IMR-90 (cell line): ENCODE measurements around the gene EXOC2. TPM values are rescaled to one million over a fixed set of nuclear protein-coding genes. Genes with fewer than 3 reads are reported as not detected.

Source experiments
- ATAC-seq: fragments of 200-7000 bp; cut with Tn5 transposase; 2 replicates; pipeline ENCODE4 v1.9.1; 2020; ENCODE audit warnings: low read depth, mild to moderate bottlenecking, moderate library complexity
- BruUV-seq: library from RNA; stranded (reverse); fragments of 400-500 nt; replicated peaks from 2 replicates; lab custom pipeline; 2021; lab: Mats Ljungman, UMichigan
- CTCF ChIA-PET: fragments of 300-600 bp; formaldehyde crosslinking; extraction: SDS; loops from one replicate; lab custom pipeline; 2021; ENCODE audit warnings: antibody characterized with exemption; lab: Yijun Ruan, JAX
- POLR2A ChIA-PET: fragments of 300-600 bp; sonication (Branson Sonifier 250); formaldehyde crosslinking; loops from one replicate; lab custom pipeline; 2022; ENCODE audit warnings: antibody characterized with exemption; ENCODE audit not compliant: unreplicated experiment; lab: Charles Lee
- DNase-seq: peaks from one replicate; pipeline ENCODE4 v3.0.0; 2013
- H2AFZ ChIP-seq: replicated peaks from 2 replicates; pipeline ENCODE3; 2013; ENCODE audit warnings: low read length, mild to moderate bottlenecking; ENCODE audit not compliant: poor library complexity
- H2AK5ac ChIP-seq: 2 replicates; pipeline ENCODE4 v1.6.1; 2013; ENCODE audit warnings: low read depth, low read length, inconsistent platforms
- H2AK9ac ChIP-seq: replicated peaks from 2 replicates; pipeline ENCODE3; 2013; ENCODE audit warnings: mild to moderate bottlenecking, low read depth, low read length, moderate library complexity; ENCODE audit not compliant: poor library complexity
- H2BK120ac ChIP-seq: 2 replicates; pipeline ENCODE4 v1.6.1; 2013; ENCODE audit warnings: low read depth, low read length, inconsistent platforms
- H2BK15ac ChIP-seq: 3 replicates; pipeline ENCODE4 v1.6.1; 2013; ENCODE audit warnings: low read depth, low read length, inconsistent platforms
- H2BK20ac ChIP-seq: 2 replicates; pipeline ENCODE4 v1.6.1; 2013; ENCODE audit warnings: low read depth, mild to moderate bottlenecking, inconsistent platforms, low read length, moderate library complexity
- H2BK5ac ChIP-seq: 2 replicates; pipeline ENCODE4 v1.6.1; 2013; ENCODE audit warnings: mild to moderate bottlenecking, low read depth, low read length, inconsistent platforms; ENCODE audit not compliant: poor library complexity, severe bottlenecking
- H3K14ac ChIP-seq: replicated peaks from 2 replicates; pipeline ENCODE4 v1.6.1; 2013; ENCODE audit warnings: low read depth, low read length, inconsistent platforms
- H3K18ac ChIP-seq: 2 replicates; pipeline ENCODE4 v1.6.1; 2013; ENCODE audit warnings: low read depth, low read length, control low read depth
- H3K23ac ChIP-seq: 2 replicates; pipeline ENCODE4 v1.6.1; 2013; ENCODE audit warnings: low read depth, low read length, inconsistent platforms
- H3K27ac ChIP-seq: 2 replicates; pipeline ENCODE4 v1.5.1; 2013; ENCODE audit warnings: mild to moderate bottlenecking, control low read depth, low read length; ENCODE audit not compliant: insufficient read depth
- H3K27me3 ChIP-seq: 2 replicates; pipeline ENCODE4 v1.6.1; 2013; ENCODE audit warnings: low read length; ENCODE audit not compliant: control insufficient read depth, insufficient read depth
- H3K36me3 ChIP-seq: 2 replicates; pipeline ENCODE4 v1.6.1; 2013; ENCODE audit warnings: low read length, mixed read lengths; ENCODE audit not compliant: control insufficient read depth, insufficient read depth
- H3K4ac ChIP-seq: 2 replicates; pipeline ENCODE4 v1.6.1; 2013; ENCODE audit warnings: low read depth, low read length, inconsistent platforms
- H3K4me1 ChIP-seq: 2 replicates; pipeline ENCODE4 v1.6.1; 2013; ENCODE audit warnings: low read length, mixed read lengths; ENCODE audit not compliant: control insufficient read depth, insufficient read depth
- H3K4me2 ChIP-seq: 2 replicates; pipeline ENCODE4 v1.6.1; 2013; ENCODE audit warnings: low read depth, mild to moderate bottlenecking, control low read depth, low read length, moderate library complexity
- H3K4me3 ChIP-seq: 2 replicates; pipeline ENCODE4 v1.5.1; 2013; ENCODE audit warnings: low read depth, mild to moderate bottlenecking, control low read depth, low read length, moderate library complexity; ENCODE audit not compliant: insufficient read depth
- H3K56ac ChIP-seq: 2 replicates; pipeline ENCODE4 v1.6.1; 2013; ENCODE audit warnings: low read length, inconsistent platforms; ENCODE audit not compliant: insufficient read depth; ENCODE audit errors: extremely low read depth
- H3K79me1 ChIP-seq, 2 experiments: 2 replicates each; pipeline ENCODE4 v1.6.1; 2013; ENCODE audit warnings: low read length in 2 of 2, inconsistent platforms in 1 of 2, low read depth in 1 of 2
- H3K9ac ChIP-seq: 2 replicates; pipeline ENCODE4 v1.6.1; 2013; ENCODE audit warnings: low read depth, low read length, control low read depth
- H3K9me1 ChIP-seq: 2 replicates; pipeline ENCODE4 v1.6.1; 2013; ENCODE audit warnings: low read length, inconsistent platforms; ENCODE audit not compliant: insufficient read depth
- H3K9me3 ChIP-seq: 2 replicates; pipeline ENCODE4 v1.6.1; 2013; ENCODE audit warnings: low read length; ENCODE audit not compliant: control insufficient read depth, insufficient read depth
- H4K20me1 ChIP-seq: 2 replicates; pipeline ENCODE4 v1.6.1; 2013; ENCODE audit warnings: low read length, inconsistent platforms; ENCODE audit not compliant: insufficient read depth
- H4K5ac ChIP-seq: 2 replicates; pipeline ENCODE4 v1.6.1; 2013; ENCODE audit warnings: mild to moderate bottlenecking, low read depth, low read length, control low read depth
- H4K8ac ChIP-seq, 2 experiments: 2 replicates each; pipeline ENCODE4 v1.6.1; 2013; ENCODE audit warnings: low read depth in 2 of 2, low read length in 2 of 2, control low read depth in 1 of 2, inconsistent platforms in 1 of 2
- H4K91ac ChIP-seq: 2 replicates; pipeline ENCODE4 v1.6.1; 2013; ENCODE audit warnings: low read depth, low read length, inconsistent platforms; ENCODE audit not compliant: insufficient read depth
- BHLHE40 ChIP-seq: fragments of 150-350 bp; IDR thresholded peaks from 2 replicates; pipeline ENCODE4 v1.6.1; 2016; ENCODE audit warnings: mild to moderate bottlenecking, low read depth, low read length
- CEBPB ChIP-seq: IDR thresholded peaks from 2 replicates; pipeline ENCODE4 v1.6.1; 2012; ENCODE audit warnings: low read depth, low read length, improper control_type of control experiment
- CHD1 ChIP-seq: IDR thresholded peaks from 2 replicates; pipeline ENCODE4 v1.6.1; 2012; ENCODE audit warnings: low read depth, low read length, improper control_type of control experiment
- FOS ChIP-seq: fragments of 150-350 bp; IDR thresholded peaks from 2 replicates; pipeline ENCODE4 v1.6.1; 2016; ENCODE audit warnings: low read depth, low read length
- MAFK ChIP-seq: IDR thresholded peaks from 2 replicates; pipeline ENCODE4 v1.6.1; 2012; ENCODE audit warnings: low read depth, low read length, improper control_type of control experiment
- MAZ ChIP-seq: IDR thresholded peaks from 2 replicates; pipeline ENCODE4 v1.6.1; 2012; ENCODE audit warnings: low read depth, mild to moderate bottlenecking, low read length, improper control_type of control experiment, moderate library complexity, borderline replicate concordance
- RCOR1 ChIP-seq: IDR thresholded peaks from 2 replicates; pipeline ENCODE4 v1.6.1; 2012; ENCODE audit warnings: mild to moderate bottlenecking, low read length, improper control_type of control experiment; ENCODE audit not compliant: insufficient replicate concordance
- RFX5 ChIP-seq: IDR thresholded peaks from 2 replicates; pipeline ENCODE4 v1.8.0; 2012; ENCODE audit warnings: low read depth, mild to moderate bottlenecking, low read length, moderate library complexity
- WGBS, 2 experiments: methylation state at CpG; one replicate each; pipeline versions ENCODE4 v1.1.5 to v1.1.7; 2013; ENCODE audit warnings: missing lambda C conversion rate in 2 of 2; ENCODE audit not compliant: insufficient read length in 1 of 2; ENCODE audit errors: extremely low coverage in 2 of 2; 5-methylcytosine and 5-hydroxymethylcytosine counted together
- dilution Hi-C: fragments of 300-500 bp; cut with HindIII; formaldehyde crosslinking; loops from one replicate; pipeline ENCODE4 v1.14.3; 2018; ENCODE audit warnings: low sequenced_read_pairs; ENCODE audit not compliant: unreplicated experiment
- in situ Hi-C: fragments of 300-500 bp; cut with MboI; formaldehyde crosslinking; loops from 3 replicates; pipeline ENCODE4 v1.14.3; 2019; ENCODE audit warnings: low sequenced_read_pairs, inconsistent platforms, mixed read lengths
- intact Hi-C: fragments of 100-400 bp; cut with micrococcal nuclease; formaldehyde crosslinking; loops from 2 replicates; pipeline ENCODE4 v1.10.0; 2022
- polyA plus RNA-seq, 3 experiments: library from polyadenylated mRNA; depleted of rRNA; stranded (reverse); fragments of >200 nt; gene quantifications; 2 replicates each; pipeline ENCODE4 v1.2.3, GENCODE V29; 2012; ENCODE audit warnings: low replicate concordance in 1 of 3
- total RNA-seq: library from RNA; depleted of rRNA; stranded (reverse); fragments of >200 nt; gene quantifications from 2 replicates; pipeline ENCODE4 v1.2.3, GENCODE V29; 2012
- TF ChIP-seq, protein P1 (sequence below): fragments of 150-350 bp; IDR thresholded peaks from 2 replicates; pipeline ENCODE4 v1.6.1; 2016; ENCODE audit warnings: low read depth, mild to moderate bottlenecking, low read length, moderate library complexity, borderline replicate concordance

EXOC2 gene
- total and polyA plus RNA-seq, 2 of the 4 experiments (the other 2 are of a cell fraction) = 13.1 to 37.3 TPM

DNA sequence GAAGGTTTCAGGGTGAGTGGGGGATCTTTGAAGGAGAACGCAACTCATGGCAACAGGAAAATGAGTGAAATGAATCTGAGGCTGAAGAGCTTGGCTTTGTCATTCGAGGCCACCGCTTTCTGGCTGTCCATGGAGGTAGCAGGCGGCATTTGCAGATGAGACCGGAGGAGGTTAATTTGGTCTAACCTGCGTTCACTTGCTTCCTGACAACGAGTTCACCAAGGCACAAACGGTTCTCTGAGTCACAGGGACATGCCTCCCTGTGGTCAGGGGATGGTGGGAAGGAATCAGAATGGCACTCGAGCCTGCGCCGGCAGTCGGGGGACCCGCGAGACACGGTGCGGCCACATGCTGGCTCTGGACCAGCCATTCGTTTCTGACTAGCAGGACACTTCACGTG, 226.4 kb downstream of the EXOC2 start:
- ChIA-PET POLR2A (no interaction called here), CTCF (no interaction called here)
- TF ChIP-seq BHLHE40 = no peak
- no peak for TF ChIP-seq RFX5
- TF ChIP-seq MAZ = no peak
- TF ChIP-seq CEBPB = no peak
- TF ChIP-seq, protein P1, sequence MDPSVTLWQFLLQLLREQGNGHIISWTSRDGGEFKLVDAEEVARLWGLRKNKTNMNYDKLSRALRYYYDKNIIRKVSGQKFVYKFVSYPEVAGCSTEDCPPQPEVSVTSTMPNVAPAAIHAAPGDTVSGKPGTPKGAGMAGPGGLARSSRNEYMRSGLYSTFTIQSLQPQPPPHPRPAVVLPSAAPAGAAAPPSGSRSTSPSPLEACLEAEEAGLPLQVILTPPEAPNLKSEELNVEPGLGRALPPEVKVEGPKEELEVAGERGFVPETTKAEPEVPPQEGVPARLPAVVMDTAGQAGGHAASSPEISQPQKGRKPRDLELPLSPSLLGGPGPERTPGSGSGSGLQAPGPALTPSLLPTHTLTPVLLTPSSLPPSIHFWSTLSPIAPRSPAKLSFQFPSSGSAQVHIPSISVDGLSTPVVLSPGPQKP = no peak
- TF ChIP-seq MAFK = no peak
- TF ChIP-seq FOS = no peak
- no peak for TF ChIP-seq CHD1
- no peak for TF ChIP-seq RCOR1
- no peaks in the 10 kb centered on the region for H4K20me1 ChIP-seq
- no peak overlapping the region for H4K5ac ChIP-seq
- dilution Hi-C loops = no loop called here
- no peak overlapping the region for H2BK120ac ChIP-seq
- H3K23ac ChIP-seq = no peak overlapping the region
- no peak overlapping the region for H2BK15ac ChIP-seq
- no peak overlapping the region for H3K27ac ChIP-seq
- no peak overlapping the region for H3K9ac ChIP-seq
- H3K9me1 ChIP-seq = no peaks in the 10 kb centered on the region
- H3K18ac ChIP-seq = no peak overlapping the region
- H3K36me3 ChIP-seq = no peaks in the 10 kb centered on the region
- H3K56ac ChIP-seq = no peak overlapping the region
- H3K4ac ChIP-seq = no peak overlapping the region
- DNase-seq = no peak
- H3K9me3 ChIP-seq = no peaks in the 10 kb centered on the region
- H3K79me1 ChIP-seq = no peaks in the 10 kb centered on the region
- no peak overlapping the region for H4K91ac ChIP-seq
- intact Hi-C loops = no loop called here
- ATAC-seq = no peak
- no peak overlapping the region for H2BK20ac ChIP-seq
- no peak overlapping the region for H3K14ac ChIP-seq
- no TSS peak for BruUV-seq
- in situ Hi-C loops = no loop called here
- H4K8ac ChIP-seq = no peak overlapping the region
- H2AK9ac ChIP-seq = no peak overlapping the region
- H2BK5ac ChIP-seq = no peak overlapping the region
- H3K4me1 ChIP-seq = no peaks in the 10 kb centered on the region
- peaks cover 17% of the 10 kb centered on the region for H3K27me3 ChIP-seq
- no peak overlapping the region for H2AFZ ChIP-seq
- no peak overlapping the region for H3K4me3 ChIP-seq
- 75% methylated on average over 8 of the region's 18 CpGs; no CpG with 5 or more reads in 1 of the 2 experiments for WGBS, 2 experiments
- no peak overlapping the region for H2AK5ac ChIP-seq
- no peak overlapping the region for H3K4me2 ChIP-seq
